Astrocyte of the spinal cord (primary cell): ENCODE measurements around the gene ALOX5.

Experiments
- DNase-seq: peaks from one replicate; pipeline ENCODE4 v3.0.0; 2011; ENCODE audit warnings: low read depth, low spot score
- H3K4me3 ChIP-seq: 2 replicates; pipeline ENCODE4 v1.5.1; 2011; ENCODE audit warnings: low read depth, mild to moderate bottlenecking, low read length, moderate library complexity
- in situ Hi-C: cut with HindIII; loops from 2 replicates; pipeline ENCODE4 v1.10.0; 2017; ENCODE audit warnings: low sequenced_read_pairs
- TF ChIP-seq, protein P1 (sequence below): IDR thresholded peaks from 2 replicates; pipeline ENCODE4 v1.5.1; 2012; ENCODE audit warnings: low read depth, mild to moderate bottlenecking, low read length, inconsistent platforms

The ALOX5 gene

DNA sequence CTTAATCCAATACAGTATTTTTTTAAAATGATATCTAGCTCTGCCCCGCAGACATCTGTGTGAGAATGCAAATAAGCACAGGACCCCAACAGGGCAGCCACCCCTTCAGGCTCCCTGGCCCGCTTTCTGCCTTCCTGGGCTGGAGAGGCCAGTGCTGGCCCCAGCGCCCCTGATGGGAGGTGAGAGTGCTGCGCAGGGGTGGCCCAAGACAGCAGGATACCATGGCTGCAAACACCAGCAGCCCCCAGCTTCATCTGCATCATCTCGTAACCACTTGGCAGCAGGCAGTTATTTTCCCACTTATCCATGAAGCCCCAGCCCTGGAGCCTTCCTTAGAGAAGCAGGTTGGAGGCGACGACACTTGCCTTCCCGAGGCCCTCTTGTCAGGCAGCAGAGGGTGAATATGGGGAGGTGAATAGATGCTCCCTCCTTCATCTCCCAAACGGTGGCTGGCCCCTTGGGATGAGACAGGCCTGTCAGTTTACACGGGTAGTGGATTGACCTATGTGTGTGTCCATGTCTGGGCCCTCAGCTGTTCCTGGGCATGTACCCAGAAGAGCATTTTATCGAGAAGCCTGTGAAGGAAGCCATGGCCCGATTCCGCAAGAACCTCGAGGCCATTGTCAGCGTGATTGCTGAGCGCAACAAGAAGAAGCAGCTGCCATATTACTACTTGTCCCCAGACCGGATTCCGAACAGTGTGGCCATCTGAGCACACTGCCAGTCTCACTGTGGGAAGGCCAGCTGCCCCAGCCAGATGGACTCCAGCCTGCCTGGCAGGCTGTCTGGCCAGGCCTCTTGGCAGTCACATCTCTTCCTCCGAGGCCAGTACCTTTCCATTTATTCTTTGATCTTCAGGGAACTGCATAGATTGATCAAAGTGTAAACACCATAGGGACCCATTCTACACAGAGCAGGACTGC, 71.2 kb downstream of the ALOX5 start:
- DNase-seq = no peak
- no peak overlapping the region for H3K4me3 ChIP-seq
- TF ChIP-seq, protein P1, sequence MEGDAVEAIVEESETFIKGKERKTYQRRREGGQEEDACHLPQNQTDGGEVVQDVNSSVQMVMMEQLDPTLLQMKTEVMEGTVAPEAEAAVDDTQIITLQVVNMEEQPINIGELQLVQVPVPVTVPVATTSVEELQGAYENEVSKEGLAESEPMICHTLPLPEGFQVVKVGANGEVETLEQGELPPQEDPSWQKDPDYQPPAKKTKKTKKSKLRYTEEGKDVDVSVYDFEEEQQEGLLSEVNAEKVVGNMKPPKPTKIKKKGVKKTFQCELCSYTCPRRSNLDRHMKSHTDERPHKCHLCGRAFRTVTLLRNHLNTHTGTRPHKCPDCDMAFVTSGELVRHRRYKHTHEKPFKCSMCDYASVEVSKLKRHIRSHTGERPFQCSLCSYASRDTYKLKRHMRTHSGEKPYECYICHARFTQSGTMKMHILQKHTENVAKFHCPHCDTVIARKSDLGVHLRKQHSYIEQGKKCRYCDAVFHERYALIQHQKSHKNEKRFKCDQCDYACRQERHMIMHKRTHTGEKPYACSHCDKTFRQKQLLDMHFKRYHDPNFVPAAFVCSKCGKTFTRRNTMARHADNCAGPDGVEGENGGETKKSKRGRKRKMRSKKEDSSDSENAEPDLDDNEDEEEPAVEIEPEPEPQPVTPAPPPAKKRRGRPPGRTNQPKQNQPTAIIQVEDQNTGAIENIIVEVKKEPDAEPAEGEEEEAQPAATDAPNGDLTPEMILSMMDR = no peak
- in situ Hi-C loops = no loop called here

DNA sequence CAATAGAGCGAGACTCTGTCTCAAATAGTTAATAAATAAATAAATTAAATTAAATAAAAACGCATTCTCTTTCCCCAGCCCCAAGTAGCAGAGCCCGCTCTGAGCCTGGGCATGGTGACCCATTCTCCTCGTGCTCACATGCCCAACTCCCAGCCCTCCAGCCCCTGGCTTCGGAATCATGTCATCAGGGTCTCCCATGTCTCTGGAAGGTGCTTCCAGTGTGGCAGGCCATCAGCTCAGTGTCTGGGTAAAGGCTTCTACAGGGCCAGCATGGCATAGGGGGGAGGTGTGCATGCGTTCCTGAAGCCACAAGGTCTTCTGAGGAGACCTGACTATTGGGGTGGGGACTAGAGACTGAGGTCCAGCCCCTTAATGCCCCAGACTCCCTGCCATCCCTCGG, 72.8 kb downstream of the ALOX5 start:
- TF ChIP-seq, protein P1 = no peak

DNA sequence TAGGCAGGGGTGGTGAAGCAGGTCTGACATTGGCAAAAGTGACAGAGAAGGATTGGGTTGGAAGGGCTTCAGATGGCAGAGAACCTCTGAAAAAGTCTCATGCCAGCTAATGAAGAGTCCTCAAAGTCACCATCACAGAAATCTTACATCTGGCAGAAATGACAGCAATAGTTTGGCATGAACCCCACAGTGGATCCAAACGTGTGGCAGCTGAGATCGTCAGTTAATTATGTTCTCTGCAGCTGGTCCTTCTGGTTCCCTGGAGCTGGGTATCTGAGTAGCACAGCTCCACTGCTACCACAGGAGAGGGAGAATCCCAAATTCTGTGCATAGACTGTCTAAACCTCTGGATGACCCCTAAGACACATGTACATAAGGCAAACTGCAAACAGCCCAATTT, 73.4 kb downstream of the ALOX5 start:
- TF ChIP-seq, protein P1 = no peak
- H3K4me3 ChIP-seq = no peak overlapping the region
- in situ Hi-C loops = no loop called here
- DNase-seq = no peak

More for the DNA sequence above, 72.8 kb downstream of the ALOX5 start:
- H3K4me3 ChIP-seq = no peak overlapping the region
- in situ Hi-C loops = no loop called here
- DNase-seq = no peak

DNA sequence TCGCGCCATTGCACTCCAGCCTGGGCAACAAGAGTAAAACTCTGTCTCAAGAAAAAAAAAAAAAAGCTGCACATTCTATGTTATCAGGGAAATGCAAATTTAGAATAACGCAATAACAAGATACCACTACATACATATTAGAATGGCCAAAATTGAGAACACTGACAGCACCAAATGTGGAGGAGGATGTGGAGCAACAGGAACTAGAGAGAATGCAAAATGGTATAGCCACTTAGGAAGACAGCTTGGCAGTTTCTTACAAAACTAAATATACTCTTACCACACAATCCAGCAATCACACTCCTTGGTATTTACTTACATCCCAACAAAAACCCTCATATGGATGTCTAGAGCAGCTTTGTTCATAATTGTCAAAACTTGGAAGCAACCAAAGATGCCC, 76.8 kb downstream of the ALOX5 start:
- in situ Hi-C loops = no loop called here
- no peak for DNase-seq
- H3K4me3 ChIP-seq = no peak overlapping the region
- TF ChIP-seq, protein P1 = no peak

DNA sequence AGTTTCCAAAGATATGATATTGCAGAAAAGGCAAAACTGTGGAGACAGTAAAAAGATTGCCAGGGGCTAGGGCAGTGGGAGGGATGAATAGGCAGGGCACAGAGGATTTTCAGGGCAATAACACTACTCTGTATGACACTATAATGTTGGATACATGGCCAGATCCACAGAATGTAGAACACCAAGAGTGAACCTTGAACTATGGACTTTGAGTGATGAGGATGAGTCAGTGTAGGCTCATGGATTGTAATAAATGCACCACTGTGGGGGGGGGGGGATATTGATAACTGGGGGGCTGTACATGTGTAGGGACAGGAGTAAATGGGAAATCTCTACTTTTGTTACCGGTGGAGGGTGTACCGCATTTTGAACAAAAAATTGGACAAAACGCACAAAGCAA, 77.4 kb downstream of the ALOX5 start:
- H3K4me3 ChIP-seq = no peak overlapping the region
- DNase-seq = no peak
- TF ChIP-seq, protein P1 = no peak
- in situ Hi-C loops = no loop called here

DNA sequence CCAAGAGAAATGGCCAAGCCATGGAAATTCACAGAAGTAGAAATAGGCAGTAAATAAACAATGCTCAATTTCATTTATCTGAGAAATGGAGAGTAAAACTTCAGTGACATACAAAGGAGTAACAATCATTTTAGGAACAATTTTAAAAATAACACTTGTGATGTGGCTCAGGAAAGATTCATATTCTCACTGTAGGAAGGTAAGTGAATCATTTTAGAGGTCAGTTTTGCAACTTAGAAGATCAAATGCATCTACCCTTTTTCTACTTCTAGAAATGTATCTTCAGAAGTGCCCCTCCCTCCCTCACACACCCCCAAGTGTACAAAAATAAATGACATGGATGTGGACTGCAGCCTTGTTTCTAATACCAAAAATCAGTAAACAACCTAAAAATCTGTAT, 78.3 kb downstream of the ALOX5 start:
- no peak for DNase-seq
- TF ChIP-seq, protein P1 = no peak
- no peak overlapping the region for H3K4me3 ChIP-seq
- in situ Hi-C loops = no loop called here
